Activated effector memory CD4-positive, alpha-beta T cell treated with anti-CD3 and anti-CD28 coated beads, Interleukin-2, amount 50 U/mL, for 16 hours (primary cell): ENCODE data around the gene PRR7.
A peak's percentile ranks its signal among the peaks of the same experiment; 100 is the strongest.

Experiments
- DNase-seq: peaks from one replicate; pipeline ENCODE4 v3.0.0-alpha.2; 2020

Gene PRR7

GRCh38 chr5:177437623-177438022, 9.0 kb upstream of the PRR7 start:
- DNase-seq: no peak

GRCh38 chr5:177438468-177438867, 8.1 kb upstream of the PRR7 start:
- no peak for DNase-seq

DNA sequence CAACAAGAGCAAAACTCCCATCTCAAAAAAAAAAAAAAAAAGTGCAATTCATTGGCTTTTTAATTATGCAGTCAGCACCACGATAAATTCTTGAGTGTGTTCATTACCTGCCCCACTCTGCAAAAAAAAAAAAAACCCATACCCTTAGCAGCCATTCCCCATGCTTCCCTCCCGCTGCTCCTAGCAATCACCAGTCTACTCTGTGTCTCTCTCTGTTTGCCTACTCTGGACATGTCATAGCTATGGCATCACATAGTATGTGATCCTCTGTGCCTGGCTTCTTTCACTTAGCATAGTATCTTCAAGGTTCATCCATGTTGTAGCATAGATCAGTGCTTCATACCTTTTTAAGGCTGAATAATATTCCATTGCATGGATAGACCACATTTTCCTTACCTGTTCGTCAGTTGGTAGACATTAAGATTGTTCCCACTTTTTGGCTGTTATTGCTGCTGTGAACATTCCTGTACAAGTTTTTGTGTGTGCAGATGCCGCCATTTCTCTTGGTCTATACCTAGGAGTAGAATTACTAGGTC, 7.0 kb upstream of the PRR7 start:
- DNase-seq: no peak

- peak; percentile 85 for DNase-seq
These were observed 6.2 kb upstream of the PRR7 start for GRCh38 chr5:177440211-177440989.

DNA sequence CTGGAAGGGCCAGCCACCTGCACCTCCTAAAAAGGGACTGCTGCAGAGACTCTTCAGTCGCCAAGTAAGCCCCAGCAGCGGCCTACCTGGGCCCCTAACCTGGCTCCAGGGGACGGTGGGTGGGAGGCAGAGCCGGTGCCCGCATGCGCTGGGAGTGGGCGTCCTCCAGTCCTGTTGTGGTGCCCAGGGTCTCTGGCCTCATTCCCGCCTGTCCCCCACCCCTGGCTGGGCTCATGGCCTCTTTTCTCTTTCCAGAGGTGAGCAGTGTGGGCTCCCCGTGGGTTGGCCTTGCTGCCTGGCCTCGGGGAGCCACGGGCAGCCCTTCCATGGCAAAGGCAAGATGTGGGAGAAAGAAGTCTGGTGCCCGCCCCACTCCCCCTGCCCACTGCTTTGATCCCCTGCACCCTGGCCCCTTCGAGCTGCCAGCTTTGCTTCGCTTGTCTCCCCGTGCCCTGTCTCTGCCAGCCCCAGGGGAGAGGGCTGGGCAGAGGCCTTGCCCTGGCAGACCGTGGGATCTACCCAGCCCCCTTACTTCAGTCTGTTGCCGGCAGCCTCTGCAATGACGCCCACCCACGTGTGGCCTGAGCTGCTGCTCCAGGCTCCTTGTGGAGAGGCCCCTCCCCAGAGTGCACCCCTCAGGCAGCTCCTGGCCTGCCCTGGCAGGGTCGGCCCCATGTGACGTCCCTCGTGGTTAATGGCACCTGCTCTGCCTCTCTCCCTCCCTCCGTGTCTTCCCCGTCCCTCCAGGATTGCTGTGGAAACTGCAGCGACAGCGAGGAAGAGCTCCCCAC, 5.4 kb upstream of the PRR7 start:
- DNase-seq: no peak

- no peak for DNase-seq
These were observed 4.4 kb upstream of the PRR7 start for GRCh38 chr5:177442066-177442826.

- no peak for DNase-seq
These were observed 3.2 kb upstream of the PRR7 start for GRCh38 chr5:177443144-177443983.

- DNase-seq: no peak
These were observed 2.2 kb upstream of the PRR7 start for GRCh38 chr5:177444106-177445051.

- DNase-seq: no peak
These were observed 1.3 kb upstream of the PRR7 start for GRCh38 chr5:177445052-177445916.

- no peak for DNase-seq
These were observed 756 bp upstream of the PRR7 start for GRCh38 chr5:177445917-177446199.

DNA sequence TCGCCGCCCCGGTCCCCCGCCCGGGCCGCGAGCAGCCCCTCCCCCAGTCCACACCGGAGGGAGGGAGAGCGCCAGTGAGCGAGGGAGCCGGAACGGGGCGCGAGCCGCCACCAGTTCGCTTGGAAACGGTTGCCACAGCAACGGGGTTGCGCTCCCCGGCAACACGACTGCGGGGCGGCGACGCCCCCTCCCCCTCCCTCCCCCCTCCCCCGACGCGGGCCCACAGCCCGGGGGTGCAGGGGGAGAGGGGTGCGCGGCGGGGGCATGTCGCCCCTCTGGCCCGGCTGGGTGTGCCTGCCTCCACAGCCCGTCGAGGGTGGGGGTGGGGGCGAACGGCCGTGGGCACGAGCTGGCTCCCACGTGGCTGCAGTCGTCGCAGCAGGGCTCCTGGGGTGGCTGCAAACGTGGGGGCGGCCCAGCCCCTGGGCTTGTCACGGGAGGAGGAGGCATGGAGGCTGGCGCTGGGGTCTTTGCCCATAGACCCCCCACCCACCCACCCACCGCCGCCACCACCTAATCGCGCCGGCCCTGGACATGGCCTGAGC, 524 bp downstream of the PRR7 start:
- peak; percentile 89 for DNase-seq

- DNase-seq: no peak
These were observed 1.1 kb downstream of the PRR7 start for GRCh38 chr5:177447611-177448243.

GRCh38 chr5:177448244-177448950, 1.8 kb downstream of the PRR7 start:
- no peak for DNase-seq

DNA sequence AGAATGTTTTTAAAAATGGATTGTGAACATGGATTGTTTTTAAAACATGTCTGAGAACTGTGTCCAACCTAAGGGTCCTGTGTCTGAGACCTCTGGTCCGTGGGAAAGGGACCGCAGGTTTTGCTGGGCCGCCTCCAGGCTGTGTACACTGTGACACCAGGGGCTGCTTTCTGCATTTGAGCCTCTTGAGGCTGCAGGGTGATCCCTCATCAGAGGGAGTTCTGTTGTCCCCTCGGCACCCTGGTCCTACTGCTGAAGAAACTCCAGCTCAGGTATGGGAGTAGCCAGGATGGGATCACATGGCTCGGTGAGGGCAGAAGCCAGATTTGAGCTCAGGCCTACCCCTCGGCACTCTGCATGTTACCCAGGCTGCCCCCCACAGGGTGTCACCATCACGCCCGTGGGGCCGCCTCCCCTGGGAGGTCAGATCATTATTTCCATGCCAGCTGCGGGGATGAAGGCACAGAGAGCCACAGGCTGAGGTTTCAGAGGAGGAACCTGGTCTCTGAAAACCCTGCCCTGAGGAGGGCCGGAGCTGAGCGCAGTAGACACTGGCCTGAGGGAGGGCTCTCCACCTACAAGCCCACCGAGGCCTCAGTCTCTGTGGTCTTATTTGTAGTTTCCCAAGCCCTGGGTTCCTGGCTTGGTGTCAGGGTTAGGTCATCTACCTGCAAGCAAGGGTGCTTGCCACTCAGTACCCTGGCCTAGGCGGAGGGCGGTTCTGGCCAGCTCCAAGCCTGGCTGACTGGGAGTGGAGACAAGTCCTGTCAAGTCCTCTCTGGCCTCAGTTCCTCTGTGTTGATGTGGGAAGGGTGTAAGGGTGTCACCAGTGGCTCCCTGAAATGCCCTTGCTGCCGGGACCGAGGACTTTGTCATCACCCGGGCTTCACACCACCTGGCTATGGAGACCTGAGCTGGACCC, 2.8 kb downstream of the PRR7 start:
- no peak for DNase-seq

DNA sequence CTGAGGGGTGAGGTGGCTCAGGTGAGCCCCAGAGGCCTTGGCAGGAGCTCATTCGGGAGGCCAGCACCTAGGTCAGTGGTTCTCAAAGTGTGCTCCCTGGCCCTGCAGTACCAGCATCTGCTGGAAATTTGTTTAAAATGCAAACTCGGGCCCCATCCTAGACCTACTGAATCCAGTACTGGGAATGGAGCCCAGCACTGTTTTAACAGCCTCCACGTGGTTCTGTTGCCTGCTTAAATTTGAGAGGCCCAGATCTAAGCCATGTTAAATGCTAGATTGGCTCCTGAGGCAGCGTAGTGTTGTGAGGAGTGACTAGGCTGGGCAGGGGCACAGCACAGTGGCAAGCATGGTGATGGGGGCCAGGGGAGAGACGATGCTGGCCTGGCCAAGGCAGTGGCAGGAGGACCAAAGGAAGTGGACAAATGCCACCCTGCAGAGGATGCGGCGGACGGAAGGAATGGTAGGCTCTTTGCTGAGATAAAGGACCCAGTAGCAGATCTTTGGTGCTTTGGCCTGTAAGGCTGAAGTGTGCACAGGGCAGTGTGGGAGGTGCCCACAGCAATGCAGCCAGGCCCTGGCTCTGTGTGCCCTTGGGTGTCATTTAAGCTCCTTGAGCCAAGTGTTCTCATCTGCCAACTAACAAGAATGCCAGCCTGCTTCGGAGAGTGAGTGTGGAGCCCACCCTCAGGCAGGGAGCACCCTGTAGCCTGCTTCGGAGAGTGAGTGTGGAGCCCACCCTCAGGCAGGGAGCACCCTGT, 4.2 kb downstream of the PRR7 start:
- DNase-seq: no peak

GRCh38 chr5:177452688-177453638, 6.3 kb downstream of the PRR7 start:
- no peak for DNase-seq
